CD14-positive monocyte (primary cell): ENCODE results near the gene ZNF627. TPM values are rescaled to one million over a fixed set of nuclear protein-coding genes. Genes with fewer than 3 reads are reported as not detected.

ENCODE experiments used
- DNase-seq, 3 donors: peaks; one replicate each; pipeline ENCODE4 v3.0.0-alpha.2; 2011 to 2022
- H2AFZ ChIP-seq: 2 replicates; pipeline ENCODE4 v1.6.0; 2012; ENCODE audit warnings: mild to moderate bottlenecking, low read depth, low read length, inconsistent platforms; ENCODE audit not compliant: insufficient read depth, poor library complexity, severe bottlenecking
- H3K27ac ChIP-seq, 2 donors: 1 replicate in 1 of 2; 2 replicates in 1 of 2; pipeline ENCODE4 v1.5.1; 2012 to 2013; ENCODE audit warnings: low read length in 2 of 2, control low read depth in 1 of 2, inconsistent platforms in 1 of 2, low read depth in 1 of 2, mild to moderate bottlenecking in 1 of 2
- H3K27me3 ChIP-seq, 2 donors: one replicate each; pipeline versions ENCODE4 v1.6.0 to v1.6.1; 2011 to 2013; ENCODE audit warnings: low read length in 2 of 2; ENCODE audit not compliant: control insufficient read depth in 2 of 2, insufficient read depth in 2 of 2
- H3K36me3 ChIP-seq, 2 donors: replicated peaks in 1 of 2; 1 replicate in 1 of 2; 2 replicates in 1 of 2; pipeline versions ENCODE4 v1.5.1 to v1.6.1; 2012 to 2013; ENCODE audit warnings: low read length in 2 of 2, control low read depth in 1 of 2, inconsistent platforms in 1 of 2, mild to moderate bottlenecking in 1 of 2; ENCODE audit not compliant: insufficient read depth in 2 of 2, control insufficient read depth in 1 of 2
- H3K4me1 ChIP-seq, 2 donors: 1 replicate in 1 of 2; 2 replicates in 1 of 2; pipeline versions ENCODE4 v1.5.1 to v1.6.1; 2012 to 2013; ENCODE audit warnings: low read length in 2 of 2, control low read depth in 1 of 2, inconsistent platforms in 1 of 2, mild to moderate bottlenecking in 1 of 2, moderate library complexity in 1 of 2; ENCODE audit not compliant: insufficient read depth in 2 of 2, control insufficient read depth in 1 of 2
- H3K4me2 ChIP-seq: replicated peaks from 2 replicates; pipeline ENCODE3; 2012; ENCODE audit warnings: low read length, moderate library complexity, mild to moderate bottlenecking; ENCODE audit not compliant: poor library complexity, severe bottlenecking; ENCODE audit errors: extremely low read depth
- H3K4me3 ChIP-seq, 3 experiments: fragments of 200-600 bp in 1 of 3; sonication (generic) in 1 of 3; replicated peaks in 1 of 3; 1 replicate in 2 of 3; 2 replicates in 1 of 3; pipeline ENCODE4 v1.5.1; 2011 to 2013; ENCODE audit warnings: low read length in 3 of 3, mild to moderate bottlenecking in 3 of 3, control low read depth in 2 of 3, low read depth in 2 of 3, inconsistent platforms in 1 of 3, moderate library complexity in 1 of 3
- H3K79me2 ChIP-seq: 2 replicates; pipeline ENCODE4 v1.6.0; 2012; ENCODE audit warnings: mild to moderate bottlenecking, control low read depth, inconsistent platforms, low read length, moderate library complexity; ENCODE audit not compliant: insufficient read depth
- H3K9ac ChIP-seq: 2 replicates; pipeline ENCODE4 v1.6.0; 2017; ENCODE audit warnings: low read length, mild to moderate bottlenecking; ENCODE audit not compliant: insufficient read depth, poor library complexity, severe bottlenecking
- H3K9me3 ChIP-seq, 2 donors: replicated peaks in 1 of 2; 1 replicate in 1 of 2; 2 replicates in 1 of 2; pipeline versions ENCODE4 v1.5.1 to v1.6.1; 2012 to 2013; ENCODE audit warnings: low read length in 2 of 2, control low read depth in 1 of 2; ENCODE audit not compliant: control insufficient read depth in 1 of 2, insufficient read depth in 1 of 2
- H4K20me1 ChIP-seq: 2 replicates; pipeline ENCODE4 v1.6.0; 2012; ENCODE audit warnings: mild to moderate bottlenecking, low read length, control low read depth, moderate library complexity; ENCODE audit not compliant: insufficient read depth
- H3K27ac Mint-ChIP-seq, 7 donors: one replicate each; pipeline ENCODE4 v1.8.0; 2020; ENCODE audit warnings: mild to moderate bottlenecking in 7 of 7, mixed read lengths in 7 of 7, moderate library complexity in 6 of 7, inconsistent platforms in 2 of 7
- H3K27me3 Mint-ChIP-seq, 3 donors: one replicate each; pipeline ENCODE4 v1.8.0; 2021 to 2022; ENCODE audit warnings: low read depth in 3 of 3, mild to moderate bottlenecking in 3 of 3, mixed read lengths in 3 of 3, moderate library complexity in 3 of 3, inconsistent platforms in 1 of 3
- H3K36me3 Mint-ChIP-seq, 2 donors: one replicate each; pipeline ENCODE4 v1.8.0; 2020; ENCODE audit warnings: mixed read lengths in 2 of 2, inconsistent platforms in 1 of 2, mild to moderate bottlenecking in 1 of 2
- H3K4me1 Mint-ChIP-seq: one replicate; pipeline ENCODE4 v1.8.0; 2020; ENCODE audit warnings: mild to moderate bottlenecking, mixed read lengths
- H3K4me3 Mint-ChIP-seq, 2 donors: one replicate each; pipeline ENCODE4 v1.8.0; 2020; ENCODE audit warnings: mild to moderate bottlenecking in 2 of 2, mixed read lengths in 2 of 2, moderate library complexity in 1 of 2
- H3K9me3 Mint-ChIP-seq, 7 donors: one replicate each; pipeline ENCODE4 v1.8.0; 2020 to 2022; ENCODE audit warnings: mixed read lengths in 7 of 7, mild to moderate bottlenecking in 6 of 7, moderate library complexity in 6 of 7, inconsistent platforms in 2 of 7
- WGBS: methylation state at CpG from one replicate; pipeline ENCODE4 v1.1.5; 2013; ENCODE audit warnings: missing lambda C conversion rate; ENCODE audit not compliant: insufficient coverage; 5-methylcytosine and 5-hydroxymethylcytosine counted together
- intact Hi-C, 2 donors: fragments of 100-400 bp; cut with micrococcal nuclease; formaldehyde crosslinking; loops; one replicate each; pipeline versions ENCODE4 v1.15.0 to v1.15.1; 2023
- polyA plus RNA-seq, 3 donors: library from polyadenylated mRNA; depleted of rRNA in 1 of 3; unstranded in 2 of 3; stranded (reverse) in 1 of 3; fragments of 300-500 nt in 2 of 3; fragments of >200 nt in 1 of 3; fragmentation: Illumina TruSeq in 2 of 3; gene quantifications; 1 replicate in 2 of 3; 2 replicates in 1 of 3; pipeline ENCODE4 v1.2.3, GENCODE V29; 2012 to 2021
- TF ChIP-seq, protein P1 (sequence below): fragments of 200-600 bp; IDR thresholded peaks from one replicate; pipeline ENCODE4 v1.8.0; 2022; ENCODE audit warnings: antibody characterized with exemption, mild to moderate bottlenecking

The ZNF627 gene
- polyA plus RNA-seq, 3 donors = 1.7 to 3.7 (median 3.4) TPM

DNA sequence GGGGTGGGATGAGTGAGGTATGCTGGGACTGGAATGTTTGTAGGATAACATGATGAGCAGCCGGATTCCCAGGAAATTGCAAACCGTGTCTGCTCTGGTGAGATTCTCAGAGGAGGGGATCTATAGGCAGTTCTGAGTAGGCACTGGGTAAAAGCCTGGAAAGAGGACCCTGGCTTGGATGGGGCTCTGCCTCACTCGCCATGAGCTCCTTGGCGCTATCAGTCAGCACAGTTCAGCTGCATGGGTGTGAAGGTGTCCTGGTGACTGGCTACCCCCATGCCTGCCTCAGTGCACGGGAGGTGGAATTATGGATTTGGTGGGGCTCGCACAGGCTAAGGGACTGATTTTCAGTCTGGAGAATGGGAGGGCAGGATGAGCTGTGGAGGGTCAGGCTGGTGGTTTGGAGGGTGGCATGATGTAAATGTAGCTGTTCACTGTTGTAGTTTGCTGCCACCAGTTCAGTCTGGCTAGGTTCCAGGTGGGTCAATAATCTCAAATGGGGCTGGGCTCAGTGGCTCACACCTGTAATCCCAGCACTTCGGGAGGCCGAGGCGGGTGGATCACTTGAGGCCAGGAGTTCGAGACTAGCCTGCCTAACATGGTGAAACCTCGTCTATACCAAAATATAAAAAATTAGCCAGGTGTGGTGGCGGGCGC lies 9.2 kb upstream of the ZNF627 start:
- TF ChIP-seq, protein P1, sequence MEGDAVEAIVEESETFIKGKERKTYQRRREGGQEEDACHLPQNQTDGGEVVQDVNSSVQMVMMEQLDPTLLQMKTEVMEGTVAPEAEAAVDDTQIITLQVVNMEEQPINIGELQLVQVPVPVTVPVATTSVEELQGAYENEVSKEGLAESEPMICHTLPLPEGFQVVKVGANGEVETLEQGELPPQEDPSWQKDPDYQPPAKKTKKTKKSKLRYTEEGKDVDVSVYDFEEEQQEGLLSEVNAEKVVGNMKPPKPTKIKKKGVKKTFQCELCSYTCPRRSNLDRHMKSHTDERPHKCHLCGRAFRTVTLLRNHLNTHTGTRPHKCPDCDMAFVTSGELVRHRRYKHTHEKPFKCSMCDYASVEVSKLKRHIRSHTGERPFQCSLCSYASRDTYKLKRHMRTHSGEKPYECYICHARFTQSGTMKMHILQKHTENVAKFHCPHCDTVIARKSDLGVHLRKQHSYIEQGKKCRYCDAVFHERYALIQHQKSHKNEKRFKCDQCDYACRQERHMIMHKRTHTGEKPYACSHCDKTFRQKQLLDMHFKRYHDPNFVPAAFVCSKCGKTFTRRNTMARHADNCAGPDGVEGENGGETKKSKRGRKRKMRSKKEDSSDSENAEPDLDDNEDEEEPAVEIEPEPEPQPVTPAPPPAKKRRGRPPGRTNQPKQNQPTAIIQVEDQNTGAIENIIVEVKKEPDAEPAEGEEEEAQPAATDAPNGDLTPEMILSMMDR = peak; percentile 50
- Histone ChIP-seq H3K79me2 (no peaks in the 10 kb centered on the region), H4K20me1 (no peaks in the 10 kb centered on the region), H3K9ac (no peak overlapping the region), H3K27me3 (no peaks in the 10 kb centered on the region), H3K27ac (no peak overlapping the region), H3K36me3 (no peaks in the 10 kb centered on the region), H3K4me3 (no peak overlapping the region), H3K4me1 (peaks cover 22 to 47% of the 10 kb centered on the region in 2 donors), H3K9me3 (no peaks in the 10 kb centered on the region), H3K4me2 (no peak overlapping the region), H2AFZ (no peak overlapping the region)
- Mint-ChIP-seq H3K27me3 (peaks cover 0 to 4% (median 2%) of the 10 kb centered on the region in 3 donors), H3K27ac (peak overlapping the region in 4 of 7 donors; percentile 31 to 84 (median 78)), H3K4me3 (no peak overlapping the region), H3K4me1 (peaks cover 39% of the 10 kb centered on the region), H3K9me3 (no peaks in the 10 kb centered on the region), H3K36me3 (peaks cover 0 to 1% of the 10 kb centered on the region in 2 donors)
- 85% methylated on average over 9 of the region's 13 CpGs for WGBS
- no peak for DNase-seq
- intact Hi-C loops = loop anchor here (1.0 to 2.0 kb wide), 3 partner anchors 28 to 51 kb away; partner anchors contain the start of gene ELOF1 (in 1 of the 2)

DNA sequence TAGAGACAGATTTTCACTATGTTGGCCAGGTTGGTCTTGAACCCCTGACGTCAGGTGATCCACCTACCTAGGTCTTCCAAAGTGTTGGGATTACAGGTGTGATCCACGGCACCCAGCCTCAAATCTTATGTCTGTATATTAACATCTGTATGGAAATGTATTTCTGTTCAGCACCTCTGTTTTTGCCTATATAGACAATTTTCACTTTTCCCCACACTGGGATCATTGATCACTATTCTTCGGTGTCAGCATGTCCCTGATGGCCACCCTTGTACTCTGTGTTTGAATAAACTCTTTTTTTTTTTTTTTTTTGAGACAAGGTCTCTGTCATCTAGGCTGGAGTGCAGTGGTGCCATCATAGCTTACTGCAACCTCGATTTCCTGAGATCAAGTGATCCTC lies 3.2 kb upstream of the ZNF627 start:
- peaks cover 11 to 15% of the 10 kb centered on the region in 2 donors for H3K4me1 ChIP-seq
- no peak overlapping the region for H2AFZ ChIP-seq
- intact Hi-C loops = loop anchor here in 1 of 2 donors (10.0 kb wide), 1 partner anchor 101 kb away; no protein-coding TSS in a partner anchor
- H4K20me1 ChIP-seq = peaks cover 11% of the 10 kb centered on the region
- H3K27ac Mint-ChIP-seq = no peak overlapping the region
- peaks cover 0 to 2% (median 0%) of the 10 kb centered on the region in 7 donors for H3K9me3 Mint-ChIP-seq
- H3K79me2 ChIP-seq = peaks cover 18% of the 10 kb centered on the region
- H3K9ac ChIP-seq = no peak overlapping the region
- no peaks in the 10 kb centered on the region for H3K9me3 ChIP-seq
- H3K27me3 Mint-ChIP-seq = peaks cover 2 to 3% (median 2%) of the 10 kb centered on the region in 3 donors
- no peak overlapping the region for H3K27ac ChIP-seq
- peaks cover 12% of the 10 kb centered on the region for H3K4me1 Mint-ChIP-seq
- H3K36me3 ChIP-seq = no peaks in the 10 kb centered on the region
- TF ChIP-seq, protein P1 = no peak
- H3K4me3 ChIP-seq = no peak overlapping the region
- no peaks in the 10 kb centered on the region for H3K27me3 ChIP-seq
- WGBS = no CpG with 5 or more reads among the region's 4 CpGs
- H3K4me3 Mint-ChIP-seq = no peak overlapping the region
- no peak overlapping the region for H3K4me2 ChIP-seq
- H3K36me3 Mint-ChIP-seq = peaks cover 0 to 4% of the 10 kb centered on the region in 2 donors
- DNase-seq = no peak
